NCI-H1092 (cell line): ENCODE measurements around the gene COLEC12.

ENCODE experiments used
- DNase-seq: peaks from one replicate; lab custom pipeline; 2025; lab: John Stamatoyannopoulos, UW

COLEC12 gene

GRCh38 chr18:506264-506663 lies 5.8 kb upstream of the COLEC12 start:
- DNase-seq, result no peak

DNA sequence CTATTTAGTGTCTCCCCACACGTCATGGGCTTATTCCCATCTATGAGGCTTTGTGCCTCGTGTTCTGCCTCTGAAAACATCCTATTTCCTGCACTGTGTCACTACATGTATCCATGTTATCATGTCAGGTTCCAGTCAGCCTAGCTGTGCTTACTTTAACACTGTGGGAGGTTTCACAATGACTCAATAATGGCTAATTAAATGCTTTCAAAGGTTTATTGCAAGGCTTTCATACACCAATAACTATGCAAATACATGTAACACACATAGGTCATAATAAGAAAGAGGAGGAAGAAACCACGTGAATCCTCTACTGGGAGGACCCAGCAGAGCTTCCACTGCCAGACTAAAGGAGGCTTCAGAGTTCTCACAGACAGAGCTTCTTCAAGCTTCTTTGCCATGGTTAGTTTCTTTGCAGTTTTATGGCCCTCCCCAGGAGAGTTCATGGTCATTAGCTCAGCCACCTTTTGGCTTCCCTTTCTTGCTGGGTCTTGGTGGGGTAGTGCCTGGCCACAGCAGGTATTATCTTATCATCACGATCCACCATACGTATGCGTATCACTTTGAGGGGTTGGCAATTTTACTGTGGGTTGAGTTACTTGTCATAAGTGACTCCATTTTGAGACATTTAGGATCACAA lies 5.1 kb upstream of the COLEC12 start:
- DNase-seq, result no peak

DNA sequence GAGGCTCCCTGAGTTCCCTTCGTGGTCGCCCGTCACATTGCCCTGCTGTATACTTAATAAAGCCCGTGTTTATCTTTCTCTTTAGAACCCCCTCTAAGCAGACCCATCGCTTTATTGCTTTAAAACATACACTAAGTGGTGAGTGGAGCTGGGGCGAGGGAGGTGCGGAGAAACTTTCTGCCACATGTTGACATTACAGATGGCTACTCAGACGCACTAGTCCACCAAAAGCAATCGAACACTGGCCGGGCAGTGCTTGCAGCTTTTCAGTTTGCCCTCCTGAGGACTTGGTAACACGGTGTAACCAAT lies 859 bp upstream of the COLEC12 start:
- no peak for DNase-seq

- no peak for DNase-seq
Measured at GRCh38 chr18:499776-500631, 497 bp downstream of the COLEC12 start.

DNA sequence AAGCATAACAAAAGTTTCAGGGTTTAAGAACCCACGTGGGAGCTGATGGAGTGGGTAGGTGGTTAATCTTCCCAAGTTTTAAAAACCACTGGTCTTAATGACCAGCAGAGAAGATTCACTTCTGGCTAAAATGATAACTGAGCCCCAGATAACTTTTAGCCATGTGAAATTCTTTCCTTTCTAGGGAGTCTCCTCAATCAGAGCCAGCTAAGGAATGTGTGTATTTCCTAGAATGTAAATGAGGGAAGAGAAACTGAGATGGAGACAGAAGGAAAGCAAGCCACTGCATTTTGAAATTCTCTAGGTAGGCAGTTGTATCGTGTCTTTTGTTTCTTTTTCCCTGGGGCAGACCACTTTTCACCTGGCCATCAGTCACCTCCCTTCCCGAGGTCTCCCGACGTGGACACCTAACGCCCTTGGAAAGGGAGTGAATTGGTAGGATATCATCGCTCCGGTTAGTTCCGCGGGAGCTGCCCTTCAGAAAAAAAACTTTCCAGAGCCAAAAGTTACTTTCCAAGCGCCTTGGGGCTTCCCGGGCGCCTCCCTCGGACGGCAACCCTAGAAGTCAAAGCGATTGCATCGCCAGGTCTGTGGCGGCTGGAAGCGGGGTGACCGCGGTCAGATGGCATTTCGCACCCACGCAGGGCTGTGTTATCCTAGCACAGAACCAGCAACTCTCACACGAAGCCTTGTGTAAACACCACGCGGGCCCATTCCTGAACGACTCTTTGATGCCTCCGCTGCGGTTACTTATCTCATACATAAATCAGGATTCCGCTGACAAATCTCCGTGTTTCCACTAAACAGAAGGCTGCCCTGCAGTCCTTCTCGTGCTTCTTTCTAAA lies 1.3 kb downstream of the COLEC12 start:
- DNase-seq, result no peak

DNA sequence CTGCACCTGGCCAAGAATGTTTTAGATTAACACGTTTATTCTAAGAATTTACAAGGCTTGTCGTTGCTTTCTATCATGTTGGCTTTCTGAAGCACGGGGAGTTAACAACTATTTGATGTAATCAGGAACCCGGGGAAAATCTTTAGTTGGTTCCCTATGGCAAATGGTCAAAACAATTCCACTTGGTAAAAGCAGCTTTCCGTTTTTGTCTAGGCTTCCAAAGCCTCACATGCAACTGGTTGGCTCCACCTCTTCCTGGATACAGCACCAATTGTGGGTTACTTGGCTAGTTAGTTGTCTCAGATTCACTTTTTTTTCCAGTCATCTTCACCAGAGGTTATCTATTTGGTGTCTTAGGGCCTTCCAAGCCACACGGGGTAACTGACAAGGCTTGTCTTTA lies 2.8 kb downstream of the COLEC12 start:
- DNase-seq, result no peak

- no peak for DNase-seq
Measured at GRCh38 chr18:495452-495851, 5.0 kb downstream of the COLEC12 start.

DNA sequence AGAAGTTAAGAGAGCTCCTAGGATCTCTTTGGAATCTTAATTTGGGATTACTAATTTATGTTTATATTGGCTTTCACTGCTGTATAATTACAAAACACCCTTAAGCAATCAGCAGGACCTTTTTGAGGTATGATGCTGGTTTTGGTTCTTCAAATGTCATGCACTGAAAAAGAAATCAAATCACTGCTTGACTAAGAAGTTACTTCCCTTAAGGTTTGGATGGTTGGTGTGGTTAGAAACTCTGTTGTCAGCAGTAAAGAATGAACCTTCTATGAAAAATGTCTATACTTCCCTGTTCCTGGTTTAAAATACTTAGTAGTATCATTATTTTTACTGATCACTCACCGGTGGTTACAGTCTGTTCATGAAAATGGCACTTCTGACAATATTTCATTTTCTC lies 5.5 kb downstream of the COLEC12 start:
- DNase-seq, result no peak

DNA sequence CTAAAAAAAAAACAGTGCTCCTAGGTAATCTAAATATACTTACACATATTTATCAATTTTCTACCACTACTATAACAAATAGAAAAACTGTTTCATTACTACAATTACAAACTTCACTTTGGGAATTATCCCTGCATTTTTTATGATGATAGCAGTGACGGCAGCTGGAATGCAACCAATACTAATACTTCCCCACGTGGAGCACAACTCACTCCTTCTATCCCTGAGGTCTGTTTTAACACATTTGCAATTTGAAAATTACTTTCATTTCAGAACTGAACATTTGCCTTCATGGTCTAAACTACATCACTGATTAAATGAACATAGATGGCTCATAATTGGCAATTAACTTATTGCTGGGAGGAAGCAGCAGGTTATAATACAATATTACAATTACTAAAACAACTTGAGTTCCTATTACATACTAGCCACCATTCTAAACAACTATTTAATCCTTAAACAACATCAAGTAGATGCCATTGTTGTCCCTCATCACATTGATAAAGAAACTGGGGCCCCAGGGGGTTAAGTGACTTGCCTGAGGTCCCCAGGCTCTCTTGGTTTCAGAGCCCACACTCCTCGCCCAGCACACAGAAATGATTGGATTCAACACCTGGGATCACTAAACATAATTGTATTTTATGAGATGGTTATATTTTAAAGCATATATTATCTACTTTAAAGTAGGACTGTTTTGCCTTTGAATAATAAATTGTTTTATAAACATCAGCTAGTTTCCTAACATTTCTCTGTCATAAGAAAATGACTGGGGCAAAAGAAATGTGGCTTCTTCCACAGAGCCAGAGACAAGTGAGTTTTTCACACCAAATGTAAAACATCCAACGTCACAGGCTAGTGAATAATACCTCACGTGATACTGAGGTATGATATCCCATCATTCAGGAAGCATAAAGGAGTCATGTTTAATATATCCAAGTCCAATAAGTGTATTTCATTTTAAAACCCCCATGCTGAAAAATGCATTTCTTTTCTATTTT lies 6.2 kb downstream of the COLEC12 start:
- DNase-seq, result no peak

GRCh38 chr18:492451-492850 lies 8.1 kb downstream of the COLEC12 start:
- DNase-seq, result no peak

DNA sequence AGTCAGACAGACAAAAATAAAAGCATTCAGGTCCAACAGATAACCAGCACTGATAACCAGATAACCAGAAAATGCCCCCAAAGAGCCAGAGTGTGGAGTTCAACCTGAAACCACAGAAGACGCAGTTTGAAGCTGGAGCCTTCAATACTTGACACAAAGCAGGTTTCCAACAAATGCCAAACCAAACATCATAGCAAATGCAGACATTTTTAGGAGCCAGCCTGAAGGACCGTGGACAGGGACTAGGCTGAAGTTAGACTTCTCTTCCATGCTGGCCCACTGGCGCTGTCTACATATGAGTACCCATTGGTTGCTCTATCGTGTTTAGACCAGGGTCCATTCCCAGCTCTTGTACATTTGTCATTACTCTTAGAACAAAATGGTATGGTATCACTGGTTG lies 9.9 kb downstream of the COLEC12 start:
- DNase-seq, result no peak

GRCh38 chr18:490024-490366 lies 10.5 kb downstream of the COLEC12 start:
- no peak for DNase-seq

GRCh38 chr18:489244-490023 lies 11.1 kb downstream of the COLEC12 start:
- DNase-seq, result no peak

- no peak for DNase-seq
Measured at GRCh38 chr18:486929-487740, 13.4 kb downstream of the COLEC12 start.

GRCh38 chr18:484749-485464 lies 15.6 kb downstream of the COLEC12 start:
- DNase-seq, result no peak

- no peak for DNase-seq
Measured at GRCh38 chr18:478681-479080, 21.8 kb downstream of the COLEC12 start.

GRCh38 chr18:477565-477964 lies 22.9 kb downstream of the COLEC12 start:
- no peak for DNase-seq

- no peak for DNase-seq
Measured at GRCh38 chr18:476251-476664, 24.2 kb downstream of the COLEC12 start.
